ENCODE data around the gene CKMT1B.
"Not testable (repeated sequence)": the region's sequence is repeated elsewhere in the genome, so short reads cannot be mapped to it uniquely, and the experiment has no call there.

The CKMT1B gene

GRCh38 chr15:43638464-43639204 is 44.8 kb downstream of the CKMT1B start:
- not testable (repeated sequence) for DNase-seq

All from kidney glomerular epithelial cell (primary cell).